Right forelimb (tissue), 1 donor: Measurements from ENCODE around the gene BTLA.
"Not testable (repeated sequence)": the region's sequence is repeated elsewhere in the genome, so short reads cannot be mapped to it uniquely, and the experiment has no call there.

Experiments used
- DNase-seq: peaks from one replicate; pipeline ENCODE4 v3.0.0-alpha.2; 2018

BTLA gene

GRCh38 chr3:112489674-112490479, 9.4 kb downstream of the BTLA start:
- DNase-seq: no peak

GRCh38 chr3:112486811-112487505, 12.3 kb downstream of the BTLA start:
- DNase-seq: no peak

- no peak for DNase-seq
Measured at GRCh38 chr3:112484352-112484751, 14.9 kb downstream of the BTLA start.

GRCh38 chr3:112482675-112483074, 16.6 kb downstream of the BTLA start:
- DNase-seq: no peak

- no peak for DNase-seq
Measured at GRCh38 chr3:112481302-112481721, 18.0 kb downstream of the BTLA start.

GRCh38 chr3:112477891-112478290, 21.4 kb downstream of the BTLA start:
- DNase-seq: no peak

GRCh38 chr3:112476346-112476745, 22.9 kb downstream of the BTLA start:
- DNase-seq: no peak

- no peak for DNase-seq
Measured at GRCh38 chr3:112474796-112475195, 24.5 kb downstream of the BTLA start.

GRCh38 chr3:112472691-112473090, 26.6 kb downstream of the BTLA start:
- no peak for DNase-seq

- DNase-seq: no peak
Measured at GRCh38 chr3:112471596-112472325, 27.5 kb downstream of the BTLA start.

GRCh38 chr3:112470788-112471187, 28.5 kb downstream of the BTLA start:
- no peak for DNase-seq

GRCh38 chr3:112469671-112470070, 29.6 kb downstream of the BTLA start:
- DNase-seq: no peak

GRCh38 chr3:112467539-112467938, 31.7 kb downstream of the BTLA start:
- DNase-seq: no peak

GRCh38 chr3:112466020-112466419, 33.3 kb downstream of the BTLA start:
- no peak for DNase-seq

GRCh38 chr3:112464264-112464663, 35.0 kb downstream of the BTLA start:
- DNase-seq: no peak

GRCh38 chr3:112463250-112463649, 36.0 kb downstream of the BTLA start:
- DNase-seq: no peak

GRCh38 chr3:112461787-112462186, 37.5 kb downstream of the BTLA start:
- not testable (repeated sequence) for DNase-seq

GRCh38 chr3:112460519-112461195, 38.6 kb downstream of the BTLA start:
- DNase-seq: no peak

- no peak for DNase-seq
Measured at GRCh38 chr3:112459750-112460149, 39.5 kb downstream of the BTLA start.

- no peak for DNase-seq
Measured at GRCh38 chr3:112456147-112456546, 43.1 kb downstream of the BTLA start.

- DNase-seq: no peak
Measured at GRCh38 chr3:112448939-112449338, 50.3 kb downstream of the BTLA start.

GRCh38 chr3:112446343-112446742, 52.9 kb downstream of the BTLA start:
- no peak for DNase-seq

- no peak for DNase-seq
Measured at GRCh38 chr3:112445839-112446238, 53.4 kb downstream of the BTLA start.
